MM.1S (cell line): ENCODE results near the gene NR6A1.

Experiments used
- DNase-seq: peaks from one replicate; pipeline ENCODE4 v3.0.0-alpha.2; 2015
- H2AFZ ChIP-seq: fragments of 300-600 bp; sonication (generic); 2 replicates; pipeline ENCODE4 v1.6.0; 2016; ENCODE audit warnings: antibody characterized with exemption, low read length
- H3F3A ChIP-seq: fragments of 300-600 bp; sonication (generic); 2 replicates; pipeline ENCODE4 v1.6.1; 2016; ENCODE audit warnings: mild to moderate bottlenecking, antibody characterized with exemption, low read length, moderate library complexity, mixed read lengths; ENCODE audit not compliant: insufficient read depth
- H3K27ac ChIP-seq: fragments of 300-600 bp; sonication (generic); 2 replicates; pipeline ENCODE4 v1.5.1; 2016; ENCODE audit warnings: mild to moderate bottlenecking, low read length
- H3K27me3 ChIP-seq: fragments of 300-600 bp; sonication (generic); replicated peaks from 2 replicates; pipeline ENCODE4 v1.6.0; 2016; ENCODE audit warnings: low read length; ENCODE audit not compliant: insufficient read depth
- H3K36me3 ChIP-seq: fragments of 300-600 bp; sonication (generic); replicated peaks from 2 replicates; pipeline ENCODE4 v1.6.1; 2016; ENCODE audit warnings: mild to moderate bottlenecking, low read length, mixed read lengths; ENCODE audit not compliant: insufficient read depth
- H3K4me1 ChIP-seq: fragments of 300-600 bp; sonication (generic); 2 replicates; pipeline ENCODE4 v1.6.1; 2016; ENCODE audit warnings: low read length, mixed read lengths
- H3K4me2 ChIP-seq: fragments of 300-600 bp; sonication (generic); 2 replicates; pipeline ENCODE4 v1.6.0; 2016; ENCODE audit warnings: low read depth, low read length
- H3K4me3 ChIP-seq: fragments of 300-600 bp; sonication (generic); 2 replicates; pipeline ENCODE4 v1.5.1; 2016; ENCODE audit warnings: low read length, mixed read lengths
- H3K79me2 ChIP-seq: fragments of 300-600 bp; sonication (generic); 2 replicates; pipeline ENCODE4 v1.6.1; 2016; ENCODE audit warnings: mixed run types, low read length, mixed read lengths
- H3K9ac ChIP-seq: fragments of 300-600 bp; sonication (generic); 2 replicates; pipeline ENCODE4 v1.6.1; 2016; ENCODE audit warnings: low read length, mixed read lengths
- H3K9me2 ChIP-seq: fragments of 300-600 bp; sonication (generic); replicated peaks from 2 replicates; pipeline ENCODE4 v1.6.1; 2016; ENCODE audit warnings: mild to moderate bottlenecking, low read length, mixed read lengths; ENCODE audit not compliant: insufficient read depth
- H3K9me3 ChIP-seq: fragments of 300-600 bp; sonication (generic); replicated peaks from 2 replicates; pipeline ENCODE4 v1.6.1; 2016; ENCODE audit warnings: mild to moderate bottlenecking, low read length, mixed read lengths; ENCODE audit not compliant: insufficient read depth
- H4K20me1 ChIP-seq: fragments of 300-600 bp; sonication (generic); 2 replicates; pipeline ENCODE4 v1.6.1; 2016; ENCODE audit warnings: mild to moderate bottlenecking, low read length, moderate library complexity, mixed read lengths; ENCODE audit not compliant: insufficient read depth
- EZH2 ChIP-seq: fragments of 300-600 bp; sonication (generic); optimal IDR thresholded peaks from 2 replicates; pipeline ENCODE3; 2017; ENCODE audit warnings: low read depth, mild to moderate bottlenecking, antibody characterized with exemption, low read length, mixed read lengths
- EZH2phosphoT487 ChIP-seq: fragments of 300-600 bp; sonication (generic); IDR thresholded peaks from 2 replicates; pipeline ENCODE4 v1.6.1; 2018; ENCODE audit warnings: antibody characterized with exemption, low read length
- TF ChIP-seq, protein P1 (sequence below): fragments of 300-600 bp; sonication (generic); IDR thresholded peaks from 2 replicates; pipeline ENCODE4 v1.5.1; 2016; ENCODE audit warnings: antibody characterized with exemption, low read length, mixed read lengths

NR6A1 gene

DNA sequence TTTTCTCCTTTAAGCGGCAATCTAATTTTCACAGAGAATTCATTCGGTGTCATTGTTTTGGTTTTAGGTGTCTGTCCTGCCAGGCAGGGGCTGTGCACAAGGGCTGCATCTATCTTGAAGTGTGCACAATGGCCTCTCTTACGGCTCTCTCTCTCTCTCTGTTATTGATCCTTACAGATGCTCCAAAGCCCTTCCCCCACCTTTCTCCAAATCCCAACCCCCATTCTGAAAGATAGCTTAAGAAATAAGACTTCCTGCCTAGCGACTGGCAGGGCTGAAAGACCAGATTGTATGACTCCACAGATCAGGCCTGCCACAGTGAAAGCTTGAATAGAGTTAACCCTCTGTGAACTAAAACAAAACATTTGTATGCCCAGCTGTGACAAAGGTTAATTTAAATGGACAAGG, 177.5 kb downstream of the NR6A1 start:
- Histone ChIP-seq H3K4me3 (no peak overlapping the region), H3K27me3 (no peaks in the 10 kb centered on the region)
- TF ChIP-seq EZH2: no peak
- TF ChIP-seq, protein P1, sequence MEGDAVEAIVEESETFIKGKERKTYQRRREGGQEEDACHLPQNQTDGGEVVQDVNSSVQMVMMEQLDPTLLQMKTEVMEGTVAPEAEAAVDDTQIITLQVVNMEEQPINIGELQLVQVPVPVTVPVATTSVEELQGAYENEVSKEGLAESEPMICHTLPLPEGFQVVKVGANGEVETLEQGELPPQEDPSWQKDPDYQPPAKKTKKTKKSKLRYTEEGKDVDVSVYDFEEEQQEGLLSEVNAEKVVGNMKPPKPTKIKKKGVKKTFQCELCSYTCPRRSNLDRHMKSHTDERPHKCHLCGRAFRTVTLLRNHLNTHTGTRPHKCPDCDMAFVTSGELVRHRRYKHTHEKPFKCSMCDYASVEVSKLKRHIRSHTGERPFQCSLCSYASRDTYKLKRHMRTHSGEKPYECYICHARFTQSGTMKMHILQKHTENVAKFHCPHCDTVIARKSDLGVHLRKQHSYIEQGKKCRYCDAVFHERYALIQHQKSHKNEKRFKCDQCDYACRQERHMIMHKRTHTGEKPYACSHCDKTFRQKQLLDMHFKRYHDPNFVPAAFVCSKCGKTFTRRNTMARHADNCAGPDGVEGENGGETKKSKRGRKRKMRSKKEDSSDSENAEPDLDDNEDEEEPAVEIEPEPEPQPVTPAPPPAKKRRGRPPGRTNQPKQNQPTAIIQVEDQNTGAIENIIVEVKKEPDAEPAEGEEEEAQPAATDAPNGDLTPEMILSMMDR: no peak
- no peak for TF ChIP-seq EZH2phosphoT487

DNA sequence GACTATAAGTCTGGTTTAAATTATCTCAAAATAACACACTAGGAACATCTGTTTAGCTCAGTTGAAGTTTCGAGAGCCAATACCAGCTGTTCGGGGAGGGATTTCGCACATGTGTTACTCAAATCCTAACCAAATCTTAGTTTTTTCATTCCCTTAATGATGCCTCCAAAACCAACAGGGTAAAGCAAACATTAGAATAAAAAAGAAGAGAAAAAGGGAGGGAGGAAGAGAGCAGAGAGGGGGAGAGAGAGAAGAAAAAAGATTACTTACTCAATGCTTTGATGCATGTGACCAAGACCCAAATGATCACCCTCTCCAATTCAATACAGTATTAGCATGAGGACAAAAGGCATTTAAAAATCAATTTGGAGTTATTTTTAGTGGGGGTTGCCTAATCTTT, 177.9 kb downstream of the NR6A1 start:
- no peak overlapping the region for H2AFZ ChIP-seq

More for the DNA sequence above, 177.5 kb downstream of the NR6A1 start:
- no peaks in the 10 kb centered on the region for H3K36me3 ChIP-seq
- H3K9me3 ChIP-seq: no peaks in the 10 kb centered on the region
- H3K4me2 ChIP-seq: no peak overlapping the region
- H3K79me2 ChIP-seq: no peaks in the 10 kb centered on the region
- no peaks in the 10 kb centered on the region for H3K4me1 ChIP-seq
- H2AFZ ChIP-seq: no peak overlapping the region
- no peaks in the 10 kb centered on the region for H4K20me1 ChIP-seq
- no peak overlapping the region for H3K27ac ChIP-seq
- DNase-seq: no peak
- no peaks in the 10 kb centered on the region for H3F3A ChIP-seq
- no peak overlapping the region for H3K9ac ChIP-seq
- H3K9me2 ChIP-seq: no peaks in the 10 kb centered on the region

DNA sequence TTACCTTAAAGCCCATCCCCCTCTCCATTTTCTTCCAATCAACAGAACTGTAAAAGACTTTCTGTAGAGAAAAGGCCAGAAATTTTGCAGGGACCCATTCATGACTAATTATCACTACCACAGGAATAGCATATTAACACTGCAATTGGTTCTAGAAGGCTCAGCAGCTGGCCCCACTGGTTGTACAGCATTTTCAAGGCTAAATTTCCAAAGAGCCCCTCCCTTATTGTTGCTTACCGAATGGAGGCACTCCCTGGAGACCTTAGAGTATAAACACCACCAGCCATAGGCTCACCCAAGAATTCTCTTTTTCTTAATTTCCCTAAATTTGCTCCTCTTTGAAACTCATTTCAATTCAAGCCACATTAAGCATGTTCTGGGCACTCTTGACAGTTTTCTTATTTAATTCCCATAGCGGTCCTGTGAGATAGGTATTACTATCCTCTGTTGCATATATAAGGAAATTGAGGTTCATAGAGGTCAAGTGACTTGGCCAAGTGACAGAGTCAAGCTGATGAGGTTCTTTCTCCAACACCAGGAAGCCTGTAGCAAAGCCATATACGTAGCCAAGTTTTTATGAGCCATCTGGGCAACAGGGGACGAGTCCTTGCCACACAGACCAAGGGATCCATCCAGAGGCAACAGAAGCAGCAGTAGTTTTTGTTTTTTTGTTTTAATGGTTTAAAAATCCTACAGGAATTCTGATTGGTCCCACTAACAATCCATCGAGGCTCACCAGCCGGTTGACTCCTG, 180.0 kb downstream of the NR6A1 start:
- H3K79me2 ChIP-seq: no peaks in the 10 kb centered on the region
- DNase-seq: no peak
- no peaks in the 10 kb centered on the region for H3K27me3 ChIP-seq
- H3K4me2 ChIP-seq: no peak overlapping the region
- H2AFZ ChIP-seq: no peak overlapping the region
- no peaks in the 10 kb centered on the region for H3K4me1 ChIP-seq
- H3K9me2 ChIP-seq: no peaks in the 10 kb centered on the region
- no peak overlapping the region for H3K27ac ChIP-seq
- H3K36me3 ChIP-seq: no peaks in the 10 kb centered on the region
- no peaks in the 10 kb centered on the region for H4K20me1 ChIP-seq
- no peaks in the 10 kb centered on the region for H3K9me3 ChIP-seq
- H3F3A ChIP-seq: no peaks in the 10 kb centered on the region
- H3K4me3 ChIP-seq: no peak overlapping the region
- TF ChIP-seq EZH2phosphoT487 (no peak), EZH2 (no peak)
- TF ChIP-seq, protein P1: no peak
- H3K9ac ChIP-seq: no peak overlapping the region

More for the DNA sequence above, 177.9 kb downstream of the NR6A1 start:
- no peak for DNase-seq
- no peak overlapping the region for H3K27ac ChIP-seq
- no peaks in the 10 kb centered on the region for H3F3A ChIP-seq
- TF ChIP-seq EZH2phosphoT487 (no peak), EZH2 (no peak)
- TF ChIP-seq, protein P1: no peak
- no peaks in the 10 kb centered on the region for H3K36me3 ChIP-seq
- no peaks in the 10 kb centered on the region for H3K4me1 ChIP-seq
- no peaks in the 10 kb centered on the region for H3K79me2 ChIP-seq
- no peaks in the 10 kb centered on the region for H4K20me1 ChIP-seq
- no peak overlapping the region for H3K9ac ChIP-seq
- H3K9me2 ChIP-seq: no peaks in the 10 kb centered on the region
- no peaks in the 10 kb centered on the region for H3K27me3 ChIP-seq
- no peaks in the 10 kb centered on the region for H3K9me3 ChIP-seq
- H3K4me2 ChIP-seq: no peak overlapping the region
- H3K4me3 ChIP-seq: no peak overlapping the region
